ENCODE data around the gene SYNE2. TPM values are rescaled to one million over a fixed set of nuclear protein-coding genes. Genes with fewer than 3 reads are reported as not detected.

Gene SYNE2
- total and polyA plus RNA-seq, 2 donors (not counting 3 experiments of a cell fraction or from before 2014, with no cell fraction given), result 16.0 to 53.7 TPM

DNA sequence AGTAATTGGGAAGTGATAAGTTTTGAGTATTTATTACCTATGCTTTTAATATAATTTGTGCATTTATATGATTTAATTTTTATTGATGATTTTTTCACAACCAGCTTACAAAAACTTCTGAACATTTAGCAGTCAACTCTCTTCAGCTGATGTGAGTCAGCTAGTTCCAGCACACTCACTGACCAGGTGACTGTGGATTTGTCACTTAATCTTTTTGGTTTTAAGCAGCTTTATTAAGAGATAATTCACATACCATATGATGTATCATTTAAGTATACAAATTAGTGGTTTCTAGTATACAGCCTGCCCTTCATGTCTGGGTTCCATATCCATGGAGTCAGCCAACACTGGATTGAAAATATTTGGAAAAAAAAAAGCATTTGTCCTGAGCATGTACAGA, 103.5 kb downstream of the SYNE2 start:
- Histone ChIP-seq H3K9me1 (replicated peaks; ENCODE audit: control insufficient read depth, extremely low read depth, insufficient read depth, low read length) (no peaks in the 10 kb centered on the region), H3K27ac (ENCODE audit: insufficient read depth, low read depth, low read length) (no peak overlapping the region), H3K4me2 (ENCODE audit: insufficient read depth, low read length) (no peak overlapping the region), H3K4me3 (replicated peaks in 1 of 3; ENCODE audit: insufficient read depth in 1 of 3, low read depth in 1 of 3, low read length in 3 of 3) (no peak overlapping the region), H3K9ac (replicated peaks; ENCODE audit: extremely low read depth, insufficient read depth, low read length) (no peak overlapping the region), H3K9me3 (replicated peaks; ENCODE audit: control insufficient read depth, insufficient read depth, low read length) (no peaks in the 10 kb centered on the region), H4K20me1 (replicated peaks; ENCODE audit: control insufficient read depth, extremely low read depth, insufficient read depth, low read length) (no peaks in the 10 kb centered on the region), H3K4me1 (ENCODE audit: control insufficient read depth, extremely low read depth, insufficient read depth, low read length) (peaks cover 14% of the 10 kb centered on the region), H2AFZ (ENCODE audit: low read depth, low read length) (no peak overlapping the region), H3K36me3 (ENCODE audit: control insufficient read depth in 2 of 2, extremely low read depth in 1 of 2, insufficient read depth in 2 of 2, low read length in 2 of 2) (no peaks in the 10 kb centered on the region), H3K79me2 (ENCODE audit: control insufficient read depth, insufficient read depth, low read length) (no peaks in the 10 kb centered on the region), H3K27me3 (ENCODE audit: control insufficient read depth in 2 of 2, insufficient read depth in 2 of 2, low read length in 2 of 2) (no peaks in the 10 kb centered on the region)
- intact Hi-C loops (cut with micrococcal nuclease) (no loop called here), dilution Hi-C loops (cut with MboI; ENCODE audit: extremely low pct_ligation_motif_present, low sequenced_read_pairs) (no loop called here)
- no TSS peak for BruUV-seq (replicated peaks)
- TF ChIP-seq MYC (IDR thresholded peaks at IDR 0.05; ENCODE audit: low read depth, low read length) (no peak), FOS (IDR thresholded peaks at IDR 0.05; ENCODE audit: borderline replicate concordance, insufficient read depth, low read length) (no peak), POLR2AphosphoS5 (IDR thresholded peaks at IDR 0.05; ENCODE audit: insufficient read depth, low read depth, low read length) (no peak), GATA2 (IDR thresholded peaks at IDR 0.05; ENCODE audit: insufficient read depth, insufficient read length, low read depth, low read length) (no peak), POLR2A (IDR thresholded peaks at IDR 0.05; ENCODE audit: low read depth, low read length) (no peak), JUN (IDR thresholded peaks at IDR 0.05; ENCODE audit: borderline replicate concordance, insufficient read depth, insufficient read length, low read depth) (no peak), EZH2 (IDR thresholded peaks at IDR 0.05; ENCODE audit: borderline replicate concordance, low read depth, low read length, severe bottlenecking) (no peak), CTCF (IDR thresholded peaks at IDR 0.05; ENCODE audit: extremely low read depth in 1 of 2, insufficient read depth in 1 of 2, low read depth in 1 of 2, low read length in 2 of 2) (no peak)
- TF ChIP-seq, protein P1, sequence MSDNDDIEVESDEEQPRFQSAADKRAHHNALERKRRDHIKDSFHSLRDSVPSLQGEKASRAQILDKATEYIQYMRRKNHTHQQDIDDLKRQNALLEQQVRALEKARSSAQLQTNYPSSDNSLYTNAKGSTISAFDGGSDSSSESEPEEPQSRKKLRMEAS (IDR thresholded peaks at IDR 0.05; ENCODE audit: insufficient read depth, insufficient read length), result no peak
- FAIRE-seq (no peak), DNase-seq (ENCODE audit: low read depth, low spot score) (no peak)
- ChIA-PET CTCF (interaction anchor here (1.4 kb wide), 1 partner anchor 23 kb away, joined by 4 read pairs; no protein-coding TSS in a partner anchor), POLR2A (no interaction called here)

Data from endothelial cell of umbilical vein (primary cell).